Endothelial cell (in vitro differentiated cells): ENCODE measurements around the gene AGBL1. TPM values are rescaled to one million over a fixed set of nuclear protein-coding genes. Genes with fewer than 3 reads are reported as not detected.

Experiments
- DNase-seq: peaks from one replicate; pipeline ENCODE4 v3.0.0; 2021; ENCODE audit warnings: low spot score
- H3K27ac Mint-ChIP-seq: one replicate; pipeline ENCODE4 v1.8.0; 2021; ENCODE audit warnings: mixed read lengths, inconsistent platforms; ENCODE audit not compliant: unreplicated experiment
- H3K27me3 Mint-ChIP-seq: one replicate; pipeline ENCODE4 v1.8.0; 2021; ENCODE audit warnings: mild to moderate bottlenecking, moderate library complexity, mixed read lengths, inconsistent platforms; ENCODE audit not compliant: unreplicated experiment
- H3K36me3 Mint-ChIP-seq: one replicate; pipeline ENCODE4 v1.8.0; 2021; ENCODE audit warnings: mild to moderate bottlenecking, low read depth, mixed read lengths, inconsistent platforms; ENCODE audit not compliant: unreplicated experiment
- H3K4me1 Mint-ChIP-seq: one replicate; pipeline ENCODE4 v1.8.0; 2021; ENCODE audit warnings: mild to moderate bottlenecking, mixed read lengths, inconsistent platforms; ENCODE audit not compliant: unreplicated experiment
- H3K4me3 Mint-ChIP-seq: one replicate; pipeline ENCODE4 v1.8.0; 2021; ENCODE audit warnings: mild to moderate bottlenecking, mixed read lengths, inconsistent platforms; ENCODE audit not compliant: unreplicated experiment
- H3K9me3 Mint-ChIP-seq: one replicate; pipeline ENCODE4 v1.8.0; 2021; ENCODE audit warnings: mixed read lengths, inconsistent platforms; ENCODE audit not compliant: unreplicated experiment
- CTCF ChIP-seq: fragments of 200-600 bp; sonication (generic); IDR thresholded peaks from one replicate; pipeline ENCODE4 v1.5.0; 2021; ENCODE audit warnings: antibody characterized with exemption; ENCODE audit not compliant: unreplicated experiment
- total RNA-seq: library from RNA; stranded (reverse); fragmentation: NEBNext Ultra II Directional; extraction: Animal tissue kit (Norgen Biotek cat#: 25700); gene quantifications from one replicate; pipeline ENCODE4 v1.2.1, GENCODE V29; 2021; ENCODE audit not compliant: unreplicated experiment

AGBL1 gene
- total RNA-seq, 1 donor from 2014 or later, result 0.03 TPM

- Mint-ChIP-seq H3K4me3 (no peak overlapping the region), H3K27me3 (no peaks in the 10 kb centered on the region), H3K4me1 (no peaks in the 10 kb centered on the region), H3K27ac (no peak overlapping the region), H3K36me3 (no peaks in the 10 kb centered on the region), H3K9me3 (no peaks in the 10 kb centered on the region)
- DNase-seq, result no peak
- no peak for TF ChIP-seq CTCF
Observed at GRCh38 chr15:86603466-86603865, 523.8 kb downstream of the AGBL1 start.

GRCh38 chr15:86608461-86609205 is 529.0 kb downstream of the AGBL1 start:
- Mint-ChIP-seq H3K9me3 (no peaks in the 10 kb centered on the region), H3K27ac (no peak overlapping the region), H3K4me3 (no peak overlapping the region), H3K27me3 (no peaks in the 10 kb centered on the region), H3K36me3 (no peaks in the 10 kb centered on the region), H3K4me1 (peaks cover 4% of the 10 kb centered on the region)
- no peak for DNase-seq
- no peak for TF ChIP-seq CTCF

GRCh38 chr15:86609275-86609674 is 529.6 kb downstream of the AGBL1 start:
- DNase-seq, result no peak
- Mint-ChIP-seq H3K36me3 (no peaks in the 10 kb centered on the region), H3K4me1 (peaks cover 4% of the 10 kb centered on the region), H3K27me3 (no peaks in the 10 kb centered on the region), H3K27ac (no peak overlapping the region), H3K9me3 (no peaks in the 10 kb centered on the region), H3K4me3 (no peak overlapping the region)
- no peak for TF ChIP-seq CTCF

GRCh38 chr15:86610038-86610437 is 530.4 kb downstream of the AGBL1 start:
- Mint-ChIP-seq H3K27me3 (no peaks in the 10 kb centered on the region), H3K4me1 (peaks cover 4% of the 10 kb centered on the region), H3K27ac (no peak overlapping the region), H3K36me3 (no peaks in the 10 kb centered on the region), H3K9me3 (no peaks in the 10 kb centered on the region), H3K4me3 (no peak overlapping the region)
- DNase-seq, result no peak
- no peak for TF ChIP-seq CTCF

GRCh38 chr15:86611417-86612040 is 531.9 kb downstream of the AGBL1 start:
- Mint-ChIP-seq H3K36me3 (no peaks in the 10 kb centered on the region), H3K27ac (no peak overlapping the region), H3K4me1 (peaks cover 4% of the 10 kb centered on the region), H3K4me3 (no peak overlapping the region), H3K27me3 (no peaks in the 10 kb centered on the region), H3K9me3 (no peaks in the 10 kb centered on the region)
- no peak for TF ChIP-seq CTCF
- no peak for DNase-seq
